HG03432 (cell line): ENCODE data around the gene PICK1.

Source experiments
- ATAC-seq: cut with Tn5 transposase; IDR thresholded peaks from one replicate; pipeline ENCODE4 v1.9.1; 2021; ENCODE audit warnings: mild to moderate bottlenecking, moderate library complexity; ENCODE audit not compliant: unreplicated experiment

PICK1 gene

DNA sequence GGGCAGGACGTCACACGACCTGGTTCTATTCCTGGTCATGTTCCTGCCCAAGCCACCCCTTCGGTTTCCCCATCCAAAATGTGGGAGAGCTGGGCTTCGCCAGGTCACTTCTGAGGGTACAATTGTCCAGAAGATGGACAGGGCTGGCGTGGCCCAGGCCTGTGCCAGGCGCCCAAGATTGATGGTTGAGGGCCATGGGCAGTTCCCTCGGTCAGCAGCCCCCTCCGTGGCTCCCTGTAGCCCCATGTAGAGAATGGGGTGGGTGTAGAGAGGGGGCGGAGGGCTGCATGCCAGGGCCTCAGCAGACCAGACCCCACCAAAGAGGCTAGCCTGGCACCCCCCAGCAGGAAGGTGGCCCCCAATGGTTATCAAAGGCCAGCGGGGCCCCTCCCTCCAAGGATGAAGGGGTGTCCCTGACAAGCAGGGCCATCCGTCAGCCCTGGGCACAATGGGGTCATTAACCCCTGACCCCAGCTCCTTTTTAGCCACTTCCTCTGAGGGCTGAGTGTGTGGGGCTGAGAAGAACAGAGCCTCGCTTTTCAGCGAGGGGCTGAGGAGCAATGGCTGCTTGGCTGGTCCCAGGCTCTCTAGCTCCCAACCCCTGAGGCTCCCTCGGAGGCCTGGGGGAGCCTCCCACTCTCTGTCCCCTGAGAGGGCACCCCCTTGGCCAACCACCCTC, 11.0 kb upstream of the PICK1 start:
- ATAC-seq, result no peak

DNA sequence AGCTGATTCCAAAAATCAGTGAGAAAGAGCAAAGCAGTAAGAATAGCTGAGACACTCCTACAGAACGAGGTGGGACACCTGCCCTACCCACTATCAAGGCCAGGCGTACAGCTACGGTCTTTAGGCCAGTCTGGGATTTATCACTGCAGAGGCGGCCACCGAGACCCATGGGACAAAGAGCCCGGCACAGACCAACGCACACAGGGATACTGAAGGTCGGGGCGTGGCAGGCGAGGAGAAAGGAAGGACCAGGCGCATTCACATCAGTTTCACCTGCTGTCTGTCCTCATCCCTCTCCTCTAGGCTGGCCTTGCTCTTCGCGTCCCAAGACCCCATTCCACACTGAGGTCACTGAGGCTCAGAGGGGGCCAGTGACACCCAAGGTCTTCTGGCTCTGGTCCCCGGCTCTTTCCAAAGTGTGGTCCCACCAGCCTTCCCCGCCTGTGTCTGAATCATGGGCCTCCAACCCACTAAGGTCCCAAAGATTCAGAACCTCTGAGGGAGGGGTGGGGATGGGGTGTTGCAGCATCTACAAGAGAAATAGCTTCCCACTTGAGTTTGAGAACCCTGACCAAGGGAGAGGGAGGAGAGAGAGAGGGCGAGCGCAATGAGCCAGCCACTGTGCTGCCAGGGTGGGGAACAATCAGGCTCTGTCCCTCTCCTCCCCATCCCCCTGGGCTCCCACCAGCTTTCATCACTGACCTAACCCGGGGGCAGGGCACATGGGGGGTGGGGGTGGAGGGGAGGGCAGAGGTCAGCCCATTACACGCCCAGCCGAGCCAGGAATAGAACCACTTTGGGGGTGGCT, 7.2 kb upstream of the PICK1 start:
- ATAC-seq, result no peak

DNA sequence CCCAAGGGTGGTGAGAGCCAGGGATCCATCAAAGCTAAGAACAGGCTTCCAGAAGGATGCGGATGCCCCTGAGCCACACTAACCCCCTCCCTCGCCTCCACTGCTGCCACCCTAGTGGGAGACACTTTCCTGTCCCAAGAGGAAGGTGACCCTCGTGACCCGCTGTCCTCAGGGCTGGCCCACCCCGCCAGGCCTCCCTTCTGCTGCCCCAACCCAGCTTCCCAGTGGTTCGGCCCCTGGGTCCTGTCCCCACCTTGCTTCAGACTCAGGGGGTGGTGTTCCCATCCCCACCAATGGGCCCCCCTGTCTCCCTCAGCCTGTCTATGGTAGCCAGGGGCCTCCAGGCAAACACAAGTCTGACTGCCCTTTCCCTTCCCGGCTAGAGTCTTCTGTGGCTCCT, 6.5 kb upstream of the PICK1 start:
- ATAC-seq, result no peak

DNA sequence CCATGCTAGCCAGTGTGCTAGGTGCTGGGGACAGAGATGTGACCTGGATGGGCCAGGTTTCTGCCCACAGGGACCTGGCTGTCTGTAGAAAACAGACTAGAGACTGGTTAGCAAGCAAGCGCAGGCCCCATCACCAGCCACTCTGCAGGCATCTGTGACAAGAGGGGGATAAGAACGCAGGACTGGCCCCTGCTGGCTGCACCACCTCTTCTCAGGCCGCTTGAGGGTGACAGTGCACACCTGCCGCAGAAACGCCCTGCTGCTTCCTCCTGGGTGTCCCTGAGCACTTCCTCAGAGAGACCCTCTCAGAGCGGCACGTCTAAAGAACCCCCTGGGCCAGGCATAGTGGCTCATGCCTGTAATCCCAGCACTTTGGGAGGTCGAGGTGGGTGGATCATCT, 5.9 kb upstream of the PICK1 start:
- no peak for ATAC-seq

DNA sequence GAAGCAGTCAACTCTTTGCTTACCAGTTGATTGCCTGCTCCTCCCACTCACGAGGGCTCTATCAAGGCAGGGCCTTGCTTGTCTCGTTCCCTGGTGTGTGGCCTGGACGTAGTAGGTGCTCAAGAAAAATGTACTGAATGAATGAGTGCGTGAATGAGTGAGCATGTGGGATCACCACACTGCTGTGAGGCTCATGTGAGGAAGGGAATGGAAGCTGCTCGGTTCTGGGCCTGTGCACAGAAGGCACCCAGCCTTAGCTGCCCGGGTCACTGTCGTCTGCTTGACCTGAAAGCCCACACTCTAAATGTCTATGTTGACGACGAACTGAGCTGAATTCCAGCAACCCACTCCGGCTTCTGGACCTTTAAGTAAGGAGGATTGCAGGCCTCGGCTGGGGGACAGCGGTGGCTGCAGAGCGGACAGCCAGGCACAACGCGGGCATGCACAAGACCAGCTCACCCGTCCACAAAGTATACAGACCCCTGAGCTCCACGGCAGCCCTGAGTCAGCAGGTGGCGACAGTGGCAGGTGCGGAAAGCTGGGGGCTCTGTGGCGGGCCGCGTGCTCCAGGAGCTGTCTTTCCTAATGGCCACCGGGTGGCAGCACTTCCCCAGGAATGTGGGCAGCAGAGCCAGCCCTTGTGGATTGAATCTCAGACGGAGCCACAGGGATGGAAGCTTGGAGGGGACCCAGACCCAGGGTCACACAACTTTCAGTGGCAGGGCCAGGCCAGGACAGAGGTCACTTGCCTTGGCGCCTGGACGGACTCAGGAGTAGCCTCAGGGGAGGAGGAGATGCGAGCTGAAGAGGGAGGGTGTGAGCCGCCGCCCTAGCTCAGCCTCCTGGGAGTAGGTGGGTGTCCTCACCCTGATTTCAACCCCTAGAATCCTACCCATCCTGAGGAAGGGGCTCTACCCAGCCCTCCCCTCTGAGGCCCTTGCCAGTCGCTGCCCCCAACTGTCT, 5.0 kb upstream of the PICK1 start:
- ATAC-seq, result peak; percentile 64

DNA sequence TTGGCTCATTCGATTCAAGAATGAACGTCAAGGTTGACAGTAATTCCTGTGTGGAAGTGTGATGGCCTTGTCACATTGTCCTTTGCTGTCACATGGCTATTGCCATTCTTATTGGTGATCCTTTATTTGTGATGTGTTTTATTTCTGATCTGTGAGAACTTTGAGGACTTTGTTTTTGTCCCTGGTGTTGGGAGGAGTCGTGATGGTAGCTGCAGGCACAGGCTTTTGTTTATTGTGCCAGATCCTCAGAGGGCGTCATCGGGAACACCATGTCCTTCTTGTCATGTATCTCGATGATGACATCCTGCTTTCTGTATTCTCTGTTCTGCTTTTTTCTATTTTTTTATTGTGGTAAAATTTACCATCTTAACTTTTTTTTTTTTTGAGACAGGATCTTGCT, 5.6 kb downstream of the PICK1 start:
- no peak for ATAC-seq

DNA sequence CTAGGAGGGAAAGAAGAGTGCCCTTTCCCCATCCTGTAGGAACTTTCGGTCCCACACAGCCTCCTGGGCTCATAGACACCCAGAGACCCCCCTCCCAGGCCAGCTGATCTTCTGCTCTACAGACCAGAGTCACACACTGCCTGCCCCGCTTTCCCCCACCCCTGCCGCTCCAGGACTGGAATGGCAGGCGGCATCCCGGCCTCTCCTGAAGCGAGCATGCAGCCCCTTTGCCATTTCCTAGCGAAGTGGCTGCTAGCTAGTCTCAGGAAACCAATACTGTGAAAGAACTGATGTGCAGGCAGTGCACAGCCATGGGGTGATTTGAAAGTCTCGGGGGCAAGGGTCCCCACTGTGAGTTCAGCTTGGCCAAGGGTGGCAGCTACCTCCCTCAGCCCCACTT, 8.3 kb downstream of the PICK1 start:
- ATAC-seq, result no peak

DNA sequence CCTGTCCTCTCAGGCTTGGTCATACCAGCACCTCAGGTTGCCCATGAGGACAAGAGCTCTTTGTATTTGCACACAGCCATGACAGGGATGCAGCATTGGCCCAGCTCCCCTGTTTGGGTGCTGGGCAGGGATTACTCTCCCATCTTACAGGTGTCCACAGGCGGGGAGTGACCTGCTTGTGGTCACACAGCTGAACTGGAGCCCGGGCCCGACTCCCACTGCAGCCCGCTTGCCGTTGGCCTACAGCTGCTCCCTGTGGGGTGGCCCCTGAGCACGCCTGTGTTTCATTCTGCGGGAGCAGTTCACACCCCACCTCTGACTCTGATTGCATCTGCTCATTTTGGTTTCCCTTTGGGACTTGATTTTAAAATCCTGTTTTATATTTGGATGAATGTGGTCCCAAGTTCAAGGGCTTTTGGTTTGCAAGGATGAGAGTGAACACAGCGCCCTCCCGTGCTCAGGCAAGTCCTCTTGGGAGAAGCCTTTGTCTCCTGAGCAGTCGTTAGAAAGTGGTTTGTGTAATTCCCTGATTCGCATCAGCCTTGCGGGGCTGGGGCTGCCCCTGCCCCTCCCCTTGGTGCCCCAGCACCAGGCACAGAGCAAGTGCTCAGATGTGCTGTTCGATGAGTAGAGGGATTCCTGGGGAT, 9.3 kb downstream of the PICK1 start:
- ATAC-seq, result no peak

DNA sequence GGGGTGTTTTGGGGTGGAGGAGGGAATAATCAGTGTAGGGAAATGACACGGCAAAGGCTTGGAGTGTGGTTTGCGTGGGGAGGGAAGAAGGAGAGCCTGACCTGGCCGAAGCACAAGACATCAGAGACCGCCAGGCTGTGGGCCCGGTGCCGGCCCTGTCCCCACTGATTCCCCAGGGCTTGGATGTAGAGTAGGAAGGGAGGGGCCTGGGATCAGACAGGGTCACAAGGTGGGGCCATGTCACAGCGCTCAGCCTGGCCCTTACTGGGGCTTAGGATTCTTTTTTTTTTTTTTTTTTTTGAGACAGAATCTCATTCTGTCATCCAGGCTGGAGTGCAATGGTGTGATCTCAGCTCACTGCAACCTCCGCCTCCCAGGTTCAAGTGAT, 9.8 kb downstream of the PICK1 start:
- no peak for ATAC-seq

DNA sequence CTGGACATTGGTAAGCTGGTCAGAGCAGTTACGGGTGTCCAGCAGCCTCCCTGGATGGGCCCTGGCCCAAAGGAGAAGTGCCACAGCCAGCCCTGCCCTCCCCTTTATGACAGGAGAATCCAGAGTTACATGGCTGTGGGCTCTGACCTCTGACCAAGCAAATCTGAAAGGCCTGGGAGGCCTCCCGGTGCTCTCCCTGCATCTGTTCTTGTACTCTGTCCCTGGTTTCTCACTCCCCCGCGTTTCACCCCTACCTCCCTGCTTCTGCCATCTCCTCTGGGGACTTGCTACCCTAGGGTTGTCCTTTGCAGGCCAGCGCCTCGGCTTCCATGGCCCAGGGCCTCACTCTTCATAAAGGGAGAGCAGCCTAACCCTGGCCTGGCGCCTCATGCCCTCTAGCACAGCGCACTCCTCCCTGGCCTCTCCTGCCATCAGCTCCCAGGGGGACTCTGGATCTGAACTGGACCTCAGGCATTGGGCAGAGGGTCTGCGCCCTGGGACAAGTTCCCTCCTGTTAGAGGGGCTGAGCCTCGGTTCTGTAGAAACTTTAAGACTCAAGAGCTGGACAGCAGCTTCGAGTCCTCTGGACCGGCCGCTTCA, 10.7 kb downstream of the PICK1 start:
- ATAC-seq, result no peak

DNA sequence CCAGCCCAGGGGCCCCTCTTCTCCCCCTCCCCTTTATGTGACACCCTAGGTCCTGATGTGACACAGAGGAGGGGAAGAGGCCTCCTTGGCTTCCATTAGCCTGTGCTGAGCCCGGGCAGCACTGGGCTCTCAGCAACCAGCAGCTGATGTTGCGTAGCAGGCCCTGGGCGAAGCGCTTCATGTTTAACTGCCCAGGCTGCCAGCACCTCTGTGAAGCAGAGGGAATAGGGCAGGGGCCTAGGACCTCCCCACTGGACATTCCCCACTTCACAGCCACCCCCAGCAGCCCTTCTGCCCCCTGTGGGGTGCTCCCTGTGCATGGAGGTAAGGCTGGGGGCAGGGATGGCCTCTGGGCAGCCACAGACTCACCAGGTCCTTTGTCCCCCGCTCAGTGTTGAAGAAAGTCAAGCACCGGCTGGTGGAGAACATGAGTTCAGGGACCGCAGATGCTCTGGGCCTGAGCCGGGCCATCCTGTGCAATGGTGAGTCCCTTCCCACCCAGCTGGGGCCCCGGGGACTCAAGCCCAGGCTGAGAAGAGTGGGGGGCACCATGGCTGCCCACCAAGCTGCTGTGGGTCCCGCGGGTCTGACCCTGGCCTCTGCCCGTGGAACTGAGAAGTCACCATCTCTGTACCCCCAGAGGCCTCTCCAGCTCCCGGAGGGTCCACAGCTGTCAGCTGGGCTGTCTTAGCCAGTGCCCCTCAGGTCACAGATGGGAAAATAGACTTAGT, 11.6 kb downstream of the PICK1 start:
- ATAC-seq, result no peak

DNA sequence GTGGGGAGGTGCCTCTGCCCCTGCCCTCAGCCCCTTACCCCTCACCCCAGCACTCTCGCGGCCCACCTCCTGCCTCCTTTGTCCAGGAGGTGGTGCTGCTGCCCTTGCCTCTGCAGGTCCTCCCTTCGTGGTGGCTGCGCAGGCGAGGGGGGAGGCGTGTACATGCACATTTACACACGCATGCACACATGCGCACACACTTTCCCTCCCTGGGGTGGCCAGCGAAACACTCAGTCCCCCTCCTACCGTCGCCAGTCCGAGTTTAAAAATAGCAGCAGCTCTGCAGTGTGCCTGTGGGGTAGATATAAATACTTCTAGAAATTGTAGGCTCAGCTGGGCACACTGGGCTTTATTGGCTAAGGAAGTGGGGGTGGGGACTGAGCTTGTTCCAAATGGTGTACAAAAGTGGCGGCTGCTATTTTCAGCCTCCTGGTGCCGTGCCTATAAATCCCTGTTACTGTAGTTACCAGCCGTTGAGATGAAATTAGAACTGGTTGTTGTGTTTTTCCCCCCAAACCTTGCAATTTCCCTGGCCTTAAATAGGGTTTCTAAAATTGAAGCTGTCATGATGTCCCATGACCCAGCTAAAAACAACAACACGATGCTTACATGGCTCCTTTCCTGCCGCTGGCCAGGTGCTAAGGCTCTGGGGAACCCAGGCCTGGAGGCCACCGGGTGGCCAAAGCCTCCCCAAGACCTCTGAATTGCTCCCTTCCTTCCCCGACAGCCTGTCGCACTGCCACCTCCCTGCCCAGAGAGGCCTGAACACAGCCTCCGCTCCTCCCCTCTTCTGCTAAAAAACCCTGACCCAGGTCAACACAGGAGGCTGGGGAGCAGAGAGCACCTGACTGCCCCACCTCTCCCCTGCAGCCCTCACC, 12.4 kb downstream of the PICK1 start:
- ATAC-seq, result no peak

DNA sequence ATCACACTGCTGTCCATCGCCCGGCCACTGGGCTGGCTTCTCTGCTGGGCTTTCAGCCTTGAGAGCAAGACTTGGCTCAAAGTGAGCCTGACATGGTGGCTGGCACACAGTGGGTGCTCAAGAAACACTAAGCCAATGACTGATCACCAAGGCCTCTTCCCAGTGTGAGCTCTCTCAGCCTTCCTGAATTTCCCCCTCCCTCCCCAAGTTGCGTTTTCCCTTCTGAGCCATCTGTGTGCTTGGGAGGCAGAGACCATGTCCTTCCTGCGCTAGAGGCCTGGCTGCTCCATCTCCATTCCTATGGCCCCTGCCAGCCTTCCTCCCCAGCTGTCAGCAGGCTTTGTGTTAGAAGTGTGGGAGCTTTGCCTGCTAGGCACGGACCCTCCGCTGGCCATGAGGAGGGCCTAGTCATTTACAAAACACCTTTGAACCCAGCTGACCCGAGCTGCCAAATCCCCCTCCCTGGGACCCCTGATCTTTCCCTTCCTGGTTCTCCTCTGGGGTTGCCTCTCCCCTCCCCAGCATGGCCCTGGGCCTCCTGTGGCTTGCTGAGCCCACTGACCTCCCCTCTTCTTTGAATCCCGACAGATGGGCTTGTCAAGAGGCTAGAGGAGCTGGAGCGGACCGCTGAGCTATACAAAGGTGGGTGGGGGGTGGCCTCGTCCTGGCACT, 13.2 kb downstream of the PICK1 start:
- no peak for ATAC-seq

DNA sequence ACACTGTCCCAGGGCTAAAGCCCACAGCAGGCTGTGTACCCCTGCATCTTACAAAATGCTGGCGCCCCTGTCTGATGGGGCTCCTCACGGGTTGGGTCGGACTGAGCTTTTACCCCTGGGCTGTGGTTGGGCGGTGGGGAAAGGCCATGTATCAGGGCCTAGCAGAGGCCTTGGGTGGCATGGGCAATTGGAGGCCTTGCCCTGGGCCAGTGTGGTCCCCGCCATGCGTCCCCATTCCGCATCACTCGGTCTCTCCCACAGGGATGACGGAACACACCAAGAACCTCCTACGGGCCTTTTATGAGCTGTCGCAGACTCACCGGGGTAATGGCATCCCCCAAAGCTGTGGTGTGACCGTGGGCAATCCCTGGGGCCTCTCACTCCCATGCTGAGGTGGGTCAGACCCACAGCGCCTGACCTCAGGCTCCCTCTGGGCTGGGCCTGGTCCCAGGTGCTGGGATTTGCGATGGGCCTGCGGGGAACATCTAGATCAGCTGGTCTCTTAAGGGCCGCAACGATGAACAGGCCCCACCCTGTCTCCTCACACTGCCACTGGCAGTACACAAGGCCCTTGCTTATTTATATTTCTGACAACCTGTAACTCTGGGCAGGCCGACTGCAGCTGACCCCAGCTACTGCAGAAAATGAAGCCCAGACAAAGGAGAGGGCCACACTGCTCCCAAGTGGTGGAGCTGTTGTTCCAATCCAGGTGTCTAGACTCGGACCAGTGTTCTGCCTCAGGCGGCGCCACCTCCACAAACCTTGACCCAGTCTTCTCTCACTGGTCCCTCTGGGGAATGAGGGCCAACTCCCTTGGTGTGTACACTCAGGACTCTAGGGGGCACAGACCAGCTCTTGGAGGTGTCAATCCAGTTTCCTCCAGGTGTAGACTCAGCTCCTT, 14.5 kb downstream of the PICK1 start:
- ATAC-seq, result no peak

DNA sequence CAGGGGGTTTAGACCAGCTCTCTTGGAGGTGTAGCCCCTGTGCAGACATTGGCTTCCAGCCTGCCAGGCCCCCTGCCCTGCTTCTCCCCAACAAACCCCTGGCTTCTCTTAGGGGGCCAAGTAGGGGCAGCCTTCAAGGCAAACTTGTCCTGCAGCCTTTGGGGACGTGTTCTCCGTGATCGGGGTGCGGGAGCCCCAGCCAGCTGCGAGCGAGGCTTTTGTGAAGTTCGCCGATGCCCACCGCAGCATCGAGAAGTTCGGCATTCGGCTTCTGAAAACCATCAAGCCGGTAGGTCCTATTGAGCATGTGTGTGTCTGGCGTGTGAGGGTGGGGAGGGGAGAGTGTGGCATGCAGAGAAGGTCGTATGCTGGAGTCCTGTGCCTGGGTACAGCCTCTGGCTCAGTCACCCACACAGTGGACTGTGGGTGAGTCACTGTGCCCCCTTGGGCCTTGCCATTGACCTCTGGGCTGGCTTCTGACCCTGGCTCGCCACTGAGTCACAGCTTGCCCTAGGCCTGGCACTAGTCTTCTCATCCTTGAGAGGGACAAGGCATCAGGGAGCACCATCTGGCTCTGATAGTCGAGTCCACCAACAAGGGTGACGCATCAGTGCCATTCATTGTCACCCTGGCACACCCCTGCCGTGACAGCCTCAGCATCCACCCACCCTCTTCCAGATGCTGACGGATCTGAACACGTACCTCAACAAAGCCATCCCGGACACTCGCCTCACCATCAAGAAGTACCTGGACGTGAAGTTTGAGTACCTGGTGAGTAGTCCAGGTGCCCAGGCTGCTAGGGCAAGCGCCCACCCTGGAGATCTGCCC, 15.3 kb downstream of the PICK1 start:
- no peak for ATAC-seq
